Measurements from ENCODE around the gene HK3. TPM values are rescaled to one million over a fixed set of nuclear protein-coding genes. Genes with fewer than 3 reads are reported as not detected.
"Not testable (repeated sequence)": the region's sequence is repeated elsewhere in the genome, so short reads cannot be mapped to it uniquely, and the experiment has no call there.

Gene HK3
- total and polyA plus RNA-seq, 2 donors from 2014 or later, result 2.0 to 21.2 TPM

- FAIRE-seq, result no peak
- Histone ChIP-seq H3K9ac (ENCODE audit: low read length in 3 of 3) (no peak overlapping the region), H3K36me3 (ENCODE audit: control insufficient read depth in 2 of 3, insufficient read depth in 3 of 3, low read length in 3 of 3) (no peaks in the 10 kb centered on the region), H3K4me1 (ENCODE audit: control insufficient read depth in 2 of 3, insufficient read depth in 2 of 3, low read depth in 1 of 3, low read length in 3 of 3) (no peaks in the 10 kb centered on the region), H3K27ac (ENCODE audit: low read depth in 2 of 2, low read length in 2 of 2) (no peak overlapping the region), H3K4me3 (ENCODE audit: low read length in 3 of 3) (no peak overlapping the region), H3K27me3 (ENCODE audit: control insufficient read depth, insufficient read depth, low read length) (peaks cover 2% of the 10 kb centered on the region), H3K9me3 (ENCODE audit: control insufficient read depth in 2 of 3, insufficient read depth in 1 of 3, low read length in 3 of 3) (no peaks in the 10 kb centered on the region)
- no peak for TF ChIP-seq CTCF (IDR thresholded peaks at IDR 0.05; ENCODE audit: borderline replicate concordance, extremely low read depth, insufficient read depth)
- intact Hi-C loops (cut with DNase I), result no loop called here
- DNase-seq, result peak in 2 of 5 donors; percentile 27 to 53
Measured at GRCh38 chr5:176875014-176875550, 24.1 kb downstream of the HK3 start.

- Histone ChIP-seq H3K4me1 (ENCODE audit: control insufficient read depth in 2 of 3, insufficient read depth in 2 of 3, low read depth in 1 of 3, low read length in 3 of 3) (no peaks in the 10 kb centered on the region), H3K9me3 (ENCODE audit: control insufficient read depth in 2 of 3, insufficient read depth in 1 of 3, low read length in 3 of 3) (no peaks in the 10 kb centered on the region), H3K27me3 (ENCODE audit: control insufficient read depth, insufficient read depth, low read length) (peaks cover 2% of the 10 kb centered on the region), H3K9ac (ENCODE audit: low read length in 3 of 3) (no peak overlapping the region), H3K27ac (ENCODE audit: low read depth in 2 of 2, low read length in 2 of 2) (no peak overlapping the region), H3K4me3 (ENCODE audit: low read length in 3 of 3) (no peak overlapping the region), H3K36me3 (ENCODE audit: control insufficient read depth in 2 of 3, insufficient read depth in 3 of 3, low read length in 3 of 3) (no peaks in the 10 kb centered on the region)
- intact Hi-C loops (cut with DNase I), result no loop called here
- TF ChIP-seq CTCF (IDR thresholded peaks at IDR 0.05; ENCODE audit: borderline replicate concordance, extremely low read depth, insufficient read depth), result no peak
- DNase-seq, result peak in 1 of 5 donors; percentile 34
- FAIRE-seq, result no peak
Measured at GRCh38 chr5:176874198-176874780, 24.9 kb downstream of the HK3 start.

DNA sequence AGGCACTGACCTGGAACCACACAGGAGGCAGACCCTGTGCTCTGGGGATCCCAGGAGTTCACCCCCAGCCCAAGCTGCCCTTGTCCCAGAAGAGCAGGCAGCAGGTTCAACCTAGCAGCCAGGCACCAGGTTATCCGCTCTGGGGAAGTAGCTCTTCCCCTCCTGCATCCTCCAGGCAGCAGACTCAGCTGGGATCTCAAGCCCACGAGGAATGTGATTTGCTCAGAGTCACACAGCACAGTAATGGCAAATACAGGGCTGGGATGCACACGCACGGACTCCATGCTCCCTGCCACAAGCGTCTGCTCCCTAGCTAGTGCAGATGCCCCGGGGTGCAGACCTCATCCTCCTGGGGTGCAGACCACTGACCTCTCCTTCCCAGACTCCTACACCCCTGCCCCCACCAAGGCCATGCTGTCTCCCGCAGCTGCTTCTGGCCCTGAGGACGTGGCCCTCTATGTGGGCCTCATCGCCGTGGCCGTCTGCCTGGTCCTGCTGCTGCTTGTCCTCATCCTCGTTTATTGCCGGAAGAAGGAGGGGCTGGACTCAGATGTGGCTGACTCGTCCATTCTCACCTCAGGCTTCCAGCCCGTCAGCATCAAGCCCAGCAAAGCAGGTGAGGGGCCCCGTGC lies 25.5 kb downstream of the HK3 start:
- Histone ChIP-seq H3K27me3 (ENCODE audit: control insufficient read depth, insufficient read depth, low read length) (peaks cover 2% of the 10 kb centered on the region), H3K4me3 (ENCODE audit: low read length in 3 of 3) (no peak overlapping the region), H3K9ac (ENCODE audit: low read length in 3 of 3) (no peak overlapping the region), H3K9me3 (ENCODE audit: control insufficient read depth in 2 of 3, insufficient read depth in 1 of 3, low read length in 3 of 3) (no peaks in the 10 kb centered on the region), H3K27ac (ENCODE audit: low read depth in 2 of 2, low read length in 2 of 2) (no peak overlapping the region), H3K4me1 (ENCODE audit: control insufficient read depth in 2 of 3, insufficient read depth in 2 of 3, low read depth in 1 of 3, low read length in 3 of 3) (no peaks in the 10 kb centered on the region), H3K36me3 (ENCODE audit: control insufficient read depth in 2 of 3, insufficient read depth in 3 of 3, low read length in 3 of 3) (no peaks in the 10 kb centered on the region)
- no peak for TF ChIP-seq CTCF (IDR thresholded peaks at IDR 0.05; ENCODE audit: borderline replicate concordance, extremely low read depth, insufficient read depth)
- peak in 1 of 5 donors; percentile 30 for DNase-seq
- no peak for FAIRE-seq
- intact Hi-C loops (cut with DNase I), result no loop called here

DNA sequence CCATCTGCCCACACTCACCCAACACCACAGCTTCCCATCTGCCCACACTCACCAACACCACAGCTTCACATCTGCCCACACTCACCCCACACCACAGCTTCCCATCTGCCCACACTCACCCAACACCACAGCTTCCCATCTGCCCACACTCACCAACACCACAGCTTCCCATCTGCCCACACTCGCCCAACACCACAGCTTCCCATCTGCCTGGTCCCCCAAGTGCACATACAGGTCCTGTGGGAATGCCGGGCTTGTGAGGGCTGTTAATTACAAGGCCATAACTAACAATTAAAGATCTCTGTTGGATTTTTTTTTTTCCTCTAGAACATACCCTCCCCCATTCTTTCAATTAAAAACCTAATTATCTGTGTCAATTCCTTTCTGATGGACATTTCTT lies 26.1 kb downstream of the HK3 start:
- DNase-seq; H3K27me3 ChIP-seq (ENCODE audit: control insufficient read depth, insufficient read depth, low read length); H3K27ac ChIP-seq (ENCODE audit: low read depth in 2 of 2, low read length in 2 of 2); FAIRE-seq; H3K36me3 ChIP-seq (ENCODE audit: control insufficient read depth in 2 of 3, insufficient read depth in 3 of 3, low read length in 3 of 3); H3K9ac ChIP-seq (ENCODE audit: low read length in 3 of 3); H3K4me3 ChIP-seq (ENCODE audit: low read length in 3 of 3); H3K9me3 ChIP-seq (ENCODE audit: control insufficient read depth in 2 of 3, insufficient read depth in 1 of 3, low read length in 3 of 3); intact Hi-C loops (cut with DNase I); H3K4me1 ChIP-seq (ENCODE audit: control insufficient read depth in 2 of 3, insufficient read depth in 2 of 3, low read depth in 1 of 3, low read length in 3 of 3): not testable (repeated sequence)

DNA sequence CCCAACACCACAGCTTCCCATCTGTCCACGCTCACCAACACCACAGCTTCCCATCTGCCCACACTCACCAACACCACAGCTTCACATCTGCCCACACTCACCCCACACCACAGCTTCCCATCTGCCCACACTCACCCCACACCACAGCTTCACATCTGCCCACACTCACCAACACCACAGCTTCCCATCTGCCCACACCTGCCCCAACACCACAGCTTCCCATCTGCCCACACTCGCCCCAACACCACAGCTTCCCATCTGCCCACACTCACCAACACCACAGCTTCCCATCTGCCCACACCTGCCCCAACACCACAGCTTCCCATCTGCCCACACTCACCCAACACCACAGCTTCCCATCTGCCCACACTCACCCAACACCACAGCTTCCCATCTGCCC lies 26.6 kb downstream of the HK3 start:
- H3K27me3 ChIP-seq (ENCODE audit: control insufficient read depth, insufficient read depth, low read length); DNase-seq; H3K9ac ChIP-seq (ENCODE audit: low read length in 3 of 3); H3K27ac ChIP-seq (ENCODE audit: low read depth in 2 of 2, low read length in 2 of 2); H3K36me3 ChIP-seq (ENCODE audit: control insufficient read depth in 2 of 3, insufficient read depth in 3 of 3, low read length in 3 of 3); H3K4me3 ChIP-seq (ENCODE audit: low read length in 3 of 3); H3K4me1 ChIP-seq (ENCODE audit: control insufficient read depth in 2 of 3, insufficient read depth in 2 of 3, low read depth in 1 of 3, low read length in 3 of 3); intact Hi-C loops (cut with DNase I); H3K9me3 ChIP-seq (ENCODE audit: control insufficient read depth in 2 of 3, insufficient read depth in 1 of 3, low read length in 3 of 3); FAIRE-seq: not testable (repeated sequence)

DNA sequence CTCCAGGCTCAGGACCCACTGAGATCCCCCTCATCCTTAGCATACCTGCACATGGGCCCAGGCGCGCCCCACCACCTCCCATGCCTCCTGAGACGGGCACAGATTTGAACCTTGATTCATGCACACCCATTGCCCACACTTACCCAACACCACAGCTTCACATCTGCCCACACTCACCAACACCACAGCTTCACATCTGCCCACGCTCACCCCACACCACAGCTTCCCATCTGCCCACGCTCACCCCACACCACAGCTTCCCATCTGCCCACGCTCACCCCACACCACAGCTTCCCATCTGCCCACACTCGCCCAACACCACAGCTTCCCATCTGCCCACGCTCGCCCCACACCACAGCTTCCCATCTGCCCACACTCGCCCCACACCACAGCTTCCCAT lies 28.5 kb downstream of the HK3 start:
- H3K27me3 ChIP-seq (ENCODE audit: control insufficient read depth, insufficient read depth, low read length); H3K27ac ChIP-seq (ENCODE audit: low read depth in 2 of 2, low read length in 2 of 2); H3K9ac ChIP-seq (ENCODE audit: low read length in 3 of 3); FAIRE-seq; H3K36me3 ChIP-seq (ENCODE audit: control insufficient read depth in 2 of 3, insufficient read depth in 3 of 3, low read length in 3 of 3); H3K9me3 ChIP-seq (ENCODE audit: control insufficient read depth in 2 of 3, insufficient read depth in 1 of 3, low read length in 3 of 3); intact Hi-C loops (cut with DNase I); DNase-seq; H3K4me3 ChIP-seq (ENCODE audit: low read length in 3 of 3); H3K4me1 ChIP-seq (ENCODE audit: control insufficient read depth in 2 of 3, insufficient read depth in 2 of 3, low read depth in 1 of 3, low read length in 3 of 3): not testable (repeated sequence)

Measured in kidney (tissue), 14 donors.